Common myeloid progenitor, CD34-positive (primary cell): ENCODE results near the gene HIPK4.

Experiments used
- CTCF ChIA-PET: fragments of 350-600 bp; sonication (Branson Sonifier 250); formaldehyde crosslinking; loops from one replicate; lab custom pipeline; 2021; ENCODE audit warnings: antibody characterized with exemption; lab: Charles Lee
- POLR2A ChIA-PET: fragments of 350-600 bp; sonication (Branson Sonifier 250); formaldehyde crosslinking; loops from one replicate; lab custom pipeline; 2021; ENCODE audit warnings: antibody characterized with exemption; lab: Charles Lee
- DNase-seq, 3 donors: peaks; one replicate each; pipeline versions ENCODE4 v3.0.0 to v3.0.0-alpha.2; 2013
- H3K27ac ChIP-seq, 2 experiments: 1 replicate in 1 of 2; 2 replicates in 1 of 2; pipeline ENCODE4 v1.7.0; 2013; ENCODE audit warnings: inconsistent platforms in 2 of 2, low read length in 2 of 2, mild to moderate bottlenecking in 2 of 2, low read depth in 1 of 2, moderate library complexity in 1 of 2; ENCODE audit not compliant: severe bottlenecking in 2 of 2, insufficient read depth in 1 of 2, poor library complexity in 1 of 2
- H3K27me3 ChIP-seq, 5 experiments: replicated peaks in 2 of 5; 1 replicate in 3 of 5; 2 replicates in 2 of 5; pipeline versions ENCODE4 v1.6.1 to v1.7.0; 2013; ENCODE audit warnings: low read length in 4 of 5, mild to moderate bottlenecking in 2 of 5, moderate library complexity in 2 of 5, inconsistent platforms in 1 of 5; ENCODE audit not compliant: insufficient read depth in 5 of 5, control insufficient read depth in 4 of 5
- H3K36me3 ChIP-seq, 4 experiments: 1 replicate in 2 of 4; 2 replicates in 2 of 4; pipeline versions ENCODE4 v1.6.1 to v1.7.0; 2013; ENCODE audit warnings: low read length in 3 of 4, control low read depth in 1 of 4, mild to moderate bottlenecking in 1 of 4; ENCODE audit not compliant: control insufficient read depth in 4 of 4, insufficient read depth in 4 of 4
- H3K4me1 ChIP-seq, 4 experiments: 1 replicate in 3 of 4; 2 replicates in 1 of 4; pipeline versions ENCODE4 v1.6.1 to v1.7.1; 2013; ENCODE audit warnings: low read length in 3 of 4, mild to moderate bottlenecking in 3 of 4, control low read depth in 1 of 4, inconsistent platforms in 1 of 4, moderate library complexity in 1 of 4; ENCODE audit not compliant: control insufficient read depth in 4 of 4, insufficient read depth in 4 of 4; ENCODE audit errors: control extremely low read depth in 1 of 4
- H3K4me3 ChIP-seq, 7 experiments: 1 replicate in 4 of 7; 2 replicates in 3 of 7; pipeline versions ENCODE4 v1.5.1 to v1.7.0; 2013; ENCODE audit warnings: mild to moderate bottlenecking in 7 of 7, low read length in 6 of 7, moderate library complexity in 6 of 7, inconsistent platforms in 2 of 7, low read depth in 2 of 7, control low read depth in 1 of 7; ENCODE audit not compliant: insufficient read depth in 4 of 7, control insufficient read depth in 1 of 7; ENCODE audit errors: extremely low read depth in 1 of 7
- H3K9me3 ChIP-seq, 5 experiments: 1 replicate in 4 of 5; 2 replicates in 1 of 5; pipeline versions ENCODE4 v1.6.1 to v1.7.1; 2013; ENCODE audit warnings: low read length in 4 of 5, mild to moderate bottlenecking in 2 of 5, inconsistent platforms in 1 of 5, low read depth in 1 of 5, moderate library complexity in 1 of 5; ENCODE audit not compliant: control insufficient read depth in 4 of 5, insufficient read depth in 2 of 5; ENCODE audit errors: control extremely low read depth in 1 of 5
- WGBS: methylation state at CpG from one replicate; pipeline ENCODE4 v1.1.5; 2013; ENCODE audit not compliant: insufficient coverage; 5-methylcytosine and 5-hydroxymethylcytosine counted together

HIPK4 gene

DNA sequence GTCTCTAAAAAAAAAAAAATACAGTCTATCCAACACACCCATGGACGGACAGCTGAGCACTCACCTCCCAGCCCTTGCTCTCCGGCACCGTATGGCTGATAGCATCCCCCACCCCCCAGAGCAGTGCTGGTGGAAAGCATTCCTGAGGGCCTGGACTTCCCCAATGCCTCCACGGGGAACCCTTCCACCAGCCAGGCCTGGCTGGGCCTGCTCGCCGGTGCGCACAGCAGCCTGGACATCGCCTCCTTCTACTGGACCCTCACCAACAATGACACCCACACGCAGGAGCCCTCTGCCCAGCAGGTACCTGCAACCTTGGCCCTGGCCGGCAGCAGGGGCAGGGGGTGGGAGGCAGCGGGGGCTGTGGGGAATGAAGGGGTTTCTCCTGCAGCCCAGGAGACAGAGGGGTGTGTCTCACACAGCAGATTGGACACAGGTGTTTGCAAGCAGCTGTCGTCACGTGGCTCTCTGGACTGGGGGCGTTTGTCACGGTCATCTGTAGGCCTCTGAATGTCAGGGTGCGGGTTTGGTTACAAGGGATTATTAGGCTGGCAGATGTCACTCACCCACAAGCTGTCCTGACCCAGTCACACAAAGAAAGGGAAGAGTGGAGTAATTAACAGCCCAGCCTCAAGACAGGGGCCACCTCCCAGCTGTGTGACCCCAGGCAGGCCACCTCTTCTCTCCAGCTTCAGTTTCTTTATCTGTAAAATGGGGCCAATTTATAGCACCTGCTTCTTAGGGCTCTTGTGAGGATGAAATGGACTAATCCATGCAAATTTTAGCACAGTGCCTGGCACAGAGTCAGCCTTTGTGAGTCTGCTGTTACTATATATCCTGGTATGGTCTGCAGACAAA, 22.2 kb downstream of the HIPK4 start:
- peaks cover under 1 to 34% (median 13%) of the 10 kb centered on the region in 4 experiments for H3K36me3 ChIP-seq
- peaks cover 2 to 47% (median 27%) of the 10 kb centered on the region in 4 experiments for H3K4me1 ChIP-seq
- no peak for DNase-seq
- 97% methylated on average over 11 of the region's 16 CpGs for WGBS
- H3K4me3 ChIP-seq = no peak overlapping the region
- ChIA-PET CTCF (interaction anchor here (1.5 kb wide), 1 partner anchor 13 kb away, joined by 3 read pairs; no protein-coding TSS in a partner anchor), POLR2A (interaction anchor here (0.6 kb wide), 1 partner anchor 33 kb away, joined by 4 read pairs; no protein-coding TSS in a partner anchor)
- no peak overlapping the region for H3K27ac ChIP-seq
- H3K9me3 ChIP-seq = no peaks in the 10 kb centered on the region
- H3K27me3 ChIP-seq = no peaks in the 10 kb centered on the region

DNA sequence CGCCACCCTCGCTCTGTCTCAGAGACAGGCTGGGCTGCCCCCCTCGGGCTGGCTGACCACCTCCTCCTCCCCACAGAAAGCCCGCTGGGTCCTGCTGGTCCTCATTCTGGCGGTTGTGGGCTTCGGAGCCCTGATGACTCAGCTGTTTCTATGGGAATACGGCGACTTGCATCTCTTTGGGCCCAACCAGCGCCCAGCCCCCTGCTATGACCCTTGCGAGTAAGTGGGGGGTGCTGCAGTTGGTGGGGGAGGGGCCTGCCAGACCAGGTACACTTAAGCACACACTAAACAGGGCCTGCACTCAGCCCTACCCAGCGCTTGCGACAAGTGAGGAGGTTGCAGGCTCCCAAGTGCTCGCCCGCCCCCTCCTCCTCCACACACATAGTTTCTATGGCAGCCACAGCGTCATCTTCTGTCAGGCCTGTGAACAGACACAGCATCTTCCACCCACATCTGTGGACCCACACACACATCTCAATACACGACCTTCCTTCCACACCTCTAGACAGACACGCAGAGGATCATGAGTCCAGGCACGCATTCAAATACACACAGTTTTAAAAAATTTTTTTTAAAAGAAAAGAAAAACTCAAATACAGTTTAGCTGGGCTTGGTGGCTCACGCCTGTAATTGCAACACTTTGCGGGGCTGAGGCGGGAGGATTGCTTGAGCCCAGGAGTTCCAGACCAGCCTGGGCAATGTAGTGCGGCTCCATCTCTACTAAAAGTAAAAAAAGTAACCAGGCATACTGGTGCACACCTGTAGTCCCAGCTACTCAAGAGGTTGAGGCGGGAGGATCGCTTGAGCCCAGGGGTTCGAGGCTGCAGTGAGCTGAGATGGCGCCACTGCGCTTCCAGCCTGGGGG, 23.1 kb downstream of the HIPK4 start:
- H3K4me1 ChIP-seq = peaks cover 2 to 54% (median 35%) of the 10 kb centered on the region in 4 experiments
- H3K27ac ChIP-seq = no peak overlapping the region
- no peak overlapping the region for H3K4me3 ChIP-seq
- CTCF ChIA-PET = interaction anchor here (0.7 kb wide), 1 partner anchor 14 kb away, joined by 3 read pairs; no protein-coding TSS in a partner anchor
- POLR2A ChIA-PET = interaction anchor here (0.6 kb wide), 1 partner anchor 32 kb away, joined by 4 read pairs; no protein-coding TSS in a partner anchor
- 95% methylated on average over 17 of the region's 27 CpGs for WGBS
- H3K27me3 ChIP-seq = no peaks in the 10 kb centered on the region
- H3K9me3 ChIP-seq = no peaks in the 10 kb centered on the region
- peaks cover 0 to 26% (median 10%) of the 10 kb centered on the region in 4 experiments for H3K36me3 ChIP-seq
- peak in 2 of 3 donors; percentile 32 to 34 for DNase-seq

DNA sequence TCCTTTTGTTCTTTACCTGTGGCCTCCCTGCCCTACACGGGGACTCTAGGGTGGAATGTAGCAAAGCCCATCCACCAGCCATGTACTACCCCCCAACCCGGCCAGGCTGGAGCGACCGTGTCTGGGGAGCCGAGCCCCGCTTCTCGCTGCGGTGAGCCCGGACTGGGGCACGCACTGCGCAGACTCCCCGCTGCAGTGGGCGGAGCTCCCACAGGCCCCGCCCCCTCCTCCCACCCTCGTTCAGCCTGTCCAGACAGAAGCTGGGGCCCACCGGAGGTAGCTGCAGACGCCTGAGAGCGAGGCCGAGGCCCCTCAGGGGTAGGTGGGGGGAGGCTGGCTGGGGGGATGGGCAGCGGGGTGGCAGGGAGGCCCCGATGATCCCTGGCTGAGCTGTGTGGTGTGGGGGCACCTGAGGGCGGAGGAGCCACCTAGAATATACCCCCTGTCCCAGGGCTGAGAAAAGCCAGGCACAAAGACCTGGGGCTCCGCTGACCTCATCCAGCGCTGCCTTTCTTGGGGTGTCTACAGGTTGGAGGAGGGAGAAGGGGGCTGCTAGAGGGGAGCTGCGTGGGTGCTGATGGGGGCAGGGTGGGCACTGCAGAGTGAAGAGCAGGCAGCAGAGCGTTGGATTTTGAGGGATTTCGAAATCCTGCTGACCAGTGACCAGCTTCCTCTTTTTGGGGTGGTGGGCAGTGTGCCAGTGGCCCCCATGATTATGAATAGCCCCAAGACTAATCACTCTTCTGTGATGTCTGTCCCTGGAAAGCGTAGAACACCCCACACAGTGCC, 24.2 kb downstream of the HIPK4 start:
- H3K4me3 ChIP-seq = peak overlapping the region in 6 of 7 experiments; percentile 46 to 81 (median 52)
- H3K27ac ChIP-seq = peak overlapping the region in 1 of 2 experiments; percentile 34
- POLR2A ChIA-PET = interaction anchor here (1.0 to 1.5 kb wide), 2 partner anchors 9 to 55 kb away, joined by 3 to 5 read pairs; no protein-coding TSS in a partner anchor
- 26% methylated on average over 15 of the region's 28 CpGs for WGBS
- H3K9me3 ChIP-seq = no peaks in the 10 kb centered on the region
- CTCF ChIA-PET = interaction anchor here (0.7 kb wide), 1 partner anchor 15 kb away, joined by 3 read pairs; no protein-coding TSS in a partner anchor
- peak; percentile 54 to 67 (median 64) for DNase-seq
- H3K27me3 ChIP-seq = no peaks in the 10 kb centered on the region
- peaks cover 2 to 51% (median 33%) of the 10 kb centered on the region in 4 experiments for H3K4me1 ChIP-seq
- H3K36me3 ChIP-seq = peaks cover 0 to 17% (median 5%) of the 10 kb centered on the region in 4 experiments

DNA sequence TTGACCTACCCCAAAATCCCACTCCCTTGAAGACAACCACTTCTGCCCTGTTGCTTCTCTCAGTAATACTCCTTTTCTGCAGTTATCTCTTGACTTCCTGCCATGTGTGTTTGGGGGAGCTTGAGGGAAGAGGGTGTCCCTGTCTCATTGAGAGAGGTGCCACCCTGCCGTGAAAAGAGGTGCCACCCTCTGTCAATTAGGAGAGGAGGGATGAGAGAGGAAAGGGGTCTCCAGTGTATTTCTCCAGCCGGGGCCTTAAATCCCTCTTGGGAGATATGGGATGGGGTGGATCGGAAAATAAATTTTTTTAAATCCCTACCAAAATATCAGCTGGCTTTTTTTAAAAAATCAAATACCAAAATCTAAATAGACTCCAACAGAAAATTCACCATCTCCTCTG, 25.0 kb downstream of the HIPK4 start:
- POLR2A ChIA-PET = interaction anchor here (1.0 to 1.5 kb wide), 2 partner anchors 8 to 56 kb away, joined by 3 to 5 read pairs; no protein-coding TSS in a partner anchor
- WGBS = 20% methylated on average over 1 of the region's 3 CpGs
- no peaks in the 10 kb centered on the region for H3K9me3 ChIP-seq
- H3K27ac ChIP-seq = peak overlapping the region in 1 of 2 experiments; percentile 34
- no peaks in the 10 kb centered on the region for H3K27me3 ChIP-seq
- DNase-seq = peak in 1 of 3 donors; percentile 22
- CTCF ChIA-PET = no interaction called here
- H3K4me1 ChIP-seq = peaks cover 2 to 54% (median 33%) of the 10 kb centered on the region in 4 experiments
- peak overlapping the region in 5 of 7 experiments; percentile 46 to 81 (median 53) for H3K4me3 ChIP-seq
- peaks cover 0 to 15% (median 2%) of the 10 kb centered on the region in 4 experiments for H3K36me3 ChIP-seq

DNA sequence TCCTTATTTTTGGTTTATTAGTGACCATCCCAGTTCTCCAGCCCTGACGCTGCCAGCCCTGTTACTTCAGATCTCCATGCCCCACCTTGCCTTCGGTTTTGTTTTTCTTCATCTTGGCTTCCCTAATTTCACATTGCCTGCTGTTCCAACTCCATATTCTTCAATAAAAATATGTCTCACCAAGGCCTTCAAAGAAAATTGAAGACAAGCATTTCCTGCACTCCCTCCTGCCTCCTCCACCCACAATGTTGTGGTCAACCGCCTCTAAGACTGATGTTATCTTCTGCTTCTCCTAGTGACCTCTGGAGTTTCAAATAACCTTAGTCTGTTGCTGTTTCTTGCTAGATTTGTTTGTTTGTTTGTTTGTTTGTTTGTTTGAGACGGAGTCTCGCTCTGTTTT, 26.9 kb downstream of the HIPK4 start:
- Histone ChIP-seq H3K9me3 (no peaks in the 10 kb centered on the region), H3K4me3 (peak overlapping the region in 1 of 7 experiments; percentile 30), H3K27me3 (no peaks in the 10 kb centered on the region), H3K27ac (no peak overlapping the region), H3K36me3 (peaks cover 0 to 11% (median 0%) of the 10 kb centered on the region in 4 experiments), H3K4me1 (peaks cover 2 to 72% (median 48%) of the 10 kb centered on the region in 4 experiments)
- ChIA-PET POLR2A (no interaction called here), CTCF (no interaction called here)
- 41% methylated on average over 5 of the region's 5 CpGs for WGBS
- DNase-seq = peak; percentile 28 to 74 (median 68)

DNA sequence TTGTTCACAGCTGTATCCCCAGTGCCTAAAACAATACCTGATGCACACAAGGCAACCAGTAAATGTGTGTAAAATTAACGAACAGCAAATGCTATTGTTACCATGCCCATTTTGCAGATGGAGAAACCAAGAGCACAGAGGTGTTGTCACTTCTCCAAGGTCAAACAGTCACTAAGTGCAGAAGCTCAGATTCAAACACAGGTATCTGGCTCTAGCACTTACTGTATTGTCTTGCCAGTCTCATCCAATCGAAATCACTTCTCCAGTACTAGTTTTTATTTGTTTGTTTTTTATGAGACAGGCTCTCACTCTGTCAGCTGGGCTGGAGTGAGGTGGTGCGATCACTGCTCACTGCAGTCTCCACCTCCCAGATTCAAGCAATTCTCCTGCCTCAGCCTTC, 27.8 kb downstream of the HIPK4 start:
- ChIA-PET CTCF (no interaction called here), POLR2A (interaction anchor here (0.8 kb wide), 1 partner anchor 81 kb away, joined by 3 read pairs; no protein-coding TSS in a partner anchor)
- Histone ChIP-seq H3K27me3 (no peaks in the 10 kb centered on the region), H3K9me3 (no peaks in the 10 kb centered on the region), H3K27ac (no peak overlapping the region), H3K4me1 (peaks cover 2 to 81% (median 50%) of the 10 kb centered on the region in 4 experiments), H3K4me3 (no peak overlapping the region), H3K36me3 (peaks cover 0 to 3% (median 0%) of the 10 kb centered on the region in 4 experiments)
- no peak for DNase-seq
- 100% methylated on average over 1 of the region's 3 CpGs for WGBS
